Activated T-cell treated with anti-CD3 and anti-CD28 coated beads, Interleukin-2, amount 50 U/mL, for 1 hour (primary cell): Measurements from ENCODE around the gene F5.
"Not testable (repeated sequence)": the region's sequence is repeated elsewhere in the genome, so short reads cannot be mapped to it uniquely, and the experiment has no call there.

Experiments used
- DNase-seq: peaks from one replicate; pipeline ENCODE4 v3.0.0-alpha.2; 2020

The F5 gene

DNA sequence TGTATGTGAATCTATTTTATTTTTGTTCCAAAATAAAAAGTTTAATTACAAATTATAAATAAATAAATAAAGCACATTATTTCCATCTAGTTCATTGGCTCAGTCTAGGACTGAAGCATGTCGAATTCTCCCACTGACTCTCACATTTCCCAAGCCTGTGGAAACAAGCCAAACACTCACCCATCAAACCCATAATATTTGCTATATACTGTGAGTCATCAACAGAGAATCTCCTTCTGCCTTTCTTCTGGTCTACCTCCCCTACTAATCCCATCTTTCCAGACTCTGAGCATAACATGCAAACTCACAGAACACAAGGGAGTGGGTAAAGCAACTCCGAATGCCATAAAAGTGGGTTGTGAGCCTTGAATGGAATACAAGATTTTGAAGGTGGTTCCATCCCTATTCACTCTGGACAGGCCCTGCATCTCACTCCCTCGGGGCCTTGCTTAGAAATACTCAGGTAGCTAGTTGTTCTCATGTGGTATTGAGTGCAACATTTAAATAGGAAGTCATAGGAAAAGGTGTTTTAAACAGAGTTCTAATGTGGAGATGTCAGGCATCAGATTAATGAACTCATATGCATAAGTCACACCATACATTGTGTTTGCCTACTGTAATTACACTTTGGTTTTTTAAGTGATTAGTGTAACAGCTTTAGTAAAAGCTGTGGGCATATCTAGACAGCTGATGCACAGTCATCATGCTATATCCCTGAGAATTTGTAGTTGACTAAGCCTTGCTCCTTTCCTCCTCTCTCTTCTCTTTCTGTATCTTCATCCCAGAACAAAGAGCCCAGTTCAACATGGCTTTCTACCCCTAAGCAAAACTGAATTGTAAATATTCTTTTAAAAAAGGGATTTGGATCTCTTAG is 47.0 kb downstream of the F5 start:
- DNase-seq: no peak

- no peak for DNase-seq
Observed at GRCh38 chr1:169534653-169535052, 51.6 kb downstream of the F5 start.

DNA sequence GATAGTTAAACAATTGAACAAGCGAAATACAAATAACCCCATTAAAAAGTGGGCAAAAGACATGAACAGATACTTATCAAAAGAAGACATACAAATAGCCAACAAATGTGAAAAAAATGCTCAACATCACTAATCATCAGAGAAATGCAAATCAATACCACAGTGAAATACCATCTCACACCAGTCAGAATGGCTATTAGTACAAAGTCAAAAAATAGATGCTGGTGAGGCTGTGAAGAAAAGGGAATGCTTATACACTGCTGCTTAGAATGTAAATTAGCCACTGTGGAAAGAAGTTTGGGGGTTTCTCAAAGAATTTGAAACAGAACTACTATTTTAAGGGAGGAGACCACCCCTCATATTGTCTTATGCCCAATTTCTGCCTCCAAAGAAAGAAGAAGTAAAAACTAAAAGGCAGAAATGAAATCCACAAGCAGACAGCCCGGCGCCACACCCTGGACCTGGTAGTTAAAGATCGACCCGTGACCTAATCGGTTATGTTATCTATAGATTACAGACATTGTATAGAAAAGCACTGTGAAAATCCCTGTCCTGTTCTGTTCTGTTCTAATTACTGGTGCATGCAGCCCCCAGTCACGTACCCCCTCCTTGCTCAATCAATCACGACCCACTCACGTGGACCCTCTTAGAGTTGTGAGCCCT is 52.6 kb downstream of the F5 start:
- DNase-seq: not testable (repeated sequence)

- no peak for DNase-seq
Observed at GRCh38 chr1:169530448-169530847, 55.8 kb downstream of the F5 start.

DNA sequence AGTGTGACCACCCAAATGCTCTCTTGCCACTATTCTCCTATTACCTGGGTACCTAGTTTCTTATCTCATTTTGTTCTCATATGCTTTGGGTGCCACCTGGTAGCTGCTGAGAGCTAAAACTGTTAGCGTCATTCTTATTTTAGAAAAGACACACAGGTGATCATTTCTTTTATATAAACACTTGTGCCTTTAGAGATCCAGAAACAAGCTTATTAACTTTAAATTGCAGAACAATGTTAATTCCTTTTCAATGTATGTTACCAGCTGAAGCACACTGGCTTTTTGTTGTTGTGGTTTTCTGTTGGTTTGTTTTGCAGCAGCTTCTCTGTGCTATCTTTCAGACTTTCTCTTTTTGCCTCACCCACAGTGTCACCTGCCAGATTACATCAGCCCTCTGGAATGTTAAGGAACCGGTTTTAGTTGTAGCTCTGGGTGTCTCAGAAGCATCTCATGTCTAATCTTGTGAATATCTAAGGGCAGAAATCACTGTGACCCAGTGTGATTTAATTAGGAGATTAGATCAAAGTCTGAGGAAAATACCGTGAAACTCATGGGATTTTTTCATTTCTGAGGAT is 57.1 kb downstream of the F5 start:
- DNase-seq: no peak

DNA sequence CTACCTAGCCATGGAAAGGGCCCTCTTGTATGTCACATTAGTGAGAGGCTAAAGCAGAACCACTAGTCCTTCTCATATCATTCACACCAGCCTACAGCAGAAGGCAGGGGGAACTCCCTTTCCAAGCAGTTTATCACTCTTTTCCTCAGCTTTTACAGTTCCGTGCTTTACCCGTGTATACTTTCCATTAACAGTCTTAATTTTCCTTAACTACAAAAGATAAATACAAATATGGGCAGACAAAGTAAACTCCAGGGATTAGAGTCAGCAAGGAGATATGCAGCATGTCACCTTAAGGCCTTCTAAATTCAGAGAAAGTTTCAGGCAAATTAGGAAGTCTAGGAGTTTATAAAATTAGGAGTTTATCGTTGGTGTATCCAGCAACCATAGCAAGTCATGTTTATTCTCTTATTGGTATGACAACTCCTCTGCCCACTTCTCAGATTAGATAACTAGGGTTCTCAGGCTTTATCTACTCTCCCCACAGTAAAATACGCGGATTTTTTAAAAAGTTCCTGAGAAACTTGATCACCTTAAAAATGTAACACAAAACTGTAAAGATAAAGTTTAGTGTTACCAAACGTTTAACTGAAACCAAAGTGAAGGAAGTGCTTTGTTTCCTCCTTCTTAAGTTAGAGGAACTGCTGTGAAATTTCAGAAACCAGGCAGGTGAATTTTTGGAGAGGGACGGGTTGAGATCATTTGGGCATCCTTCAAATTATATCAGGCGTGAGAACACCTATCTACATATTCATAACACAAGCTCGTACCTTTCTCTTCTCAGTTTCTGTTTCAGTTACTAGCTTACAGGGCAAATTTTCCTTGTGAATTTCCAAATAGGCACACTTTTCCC is 57.8 kb downstream of the F5 start:
- DNase-seq: no peak

- DNase-seq: no peak
Observed at GRCh38 chr1:169527451-169528214, 58.6 kb downstream of the F5 start.

DNA sequence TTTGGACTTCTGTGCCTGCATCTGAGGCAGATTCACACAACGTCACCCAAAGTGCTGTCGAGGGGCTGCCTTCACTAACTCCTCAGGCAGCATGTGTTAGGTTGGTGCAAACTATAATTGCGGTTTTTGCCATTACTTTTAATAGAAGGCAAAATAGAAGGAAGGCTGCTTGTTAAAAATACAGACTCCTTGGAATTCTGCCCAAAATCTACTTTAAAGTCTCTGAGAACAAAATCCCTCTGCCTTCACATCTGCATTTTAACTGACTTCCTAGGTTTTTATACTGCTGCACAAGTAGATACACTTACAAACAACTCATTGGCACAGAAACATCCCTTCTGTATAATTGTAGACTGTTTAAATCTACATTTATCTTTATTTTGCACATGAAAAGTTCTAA is 59.3 kb downstream of the F5 start:
- DNase-seq: no peak

DNA sequence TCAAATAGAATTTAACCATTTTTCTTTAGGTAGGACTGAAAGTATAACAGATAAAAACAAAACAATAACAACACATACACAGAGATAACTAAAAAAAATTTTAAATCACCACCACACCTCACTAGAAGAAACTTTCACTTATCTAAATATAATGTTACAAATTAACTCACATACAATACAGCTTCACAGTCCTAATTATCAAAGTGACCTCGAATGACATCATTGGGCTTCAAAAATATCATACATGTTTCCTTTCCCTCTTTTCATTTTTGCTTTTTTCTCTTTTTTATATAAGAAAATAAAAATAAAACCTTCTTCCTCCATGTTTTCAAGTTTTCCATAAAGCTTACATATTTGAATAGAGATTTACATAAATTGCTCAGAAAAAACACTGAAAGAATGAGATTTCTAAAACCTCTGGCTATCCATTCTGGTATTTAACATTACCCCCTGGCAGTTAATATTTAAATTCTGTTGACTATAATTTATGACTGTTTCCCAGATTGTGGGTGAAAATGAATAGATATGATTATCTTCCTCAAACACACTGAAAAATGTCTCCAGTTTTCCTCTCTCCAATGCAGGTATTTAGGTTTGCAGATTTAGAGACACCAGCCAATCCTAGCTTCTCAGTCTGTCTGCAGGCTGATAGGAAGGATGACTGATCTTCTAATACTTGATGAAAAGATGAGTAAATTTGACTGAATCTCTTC is 60.0 kb downstream of the F5 start:
- no peak for DNase-seq

- DNase-seq: no peak
Observed at GRCh38 chr1:169525391-169525790, 60.9 kb downstream of the F5 start.

GRCh38 chr1:169523904-169524303 is 62.4 kb downstream of the F5 start:
- DNase-seq: no peak

DNA sequence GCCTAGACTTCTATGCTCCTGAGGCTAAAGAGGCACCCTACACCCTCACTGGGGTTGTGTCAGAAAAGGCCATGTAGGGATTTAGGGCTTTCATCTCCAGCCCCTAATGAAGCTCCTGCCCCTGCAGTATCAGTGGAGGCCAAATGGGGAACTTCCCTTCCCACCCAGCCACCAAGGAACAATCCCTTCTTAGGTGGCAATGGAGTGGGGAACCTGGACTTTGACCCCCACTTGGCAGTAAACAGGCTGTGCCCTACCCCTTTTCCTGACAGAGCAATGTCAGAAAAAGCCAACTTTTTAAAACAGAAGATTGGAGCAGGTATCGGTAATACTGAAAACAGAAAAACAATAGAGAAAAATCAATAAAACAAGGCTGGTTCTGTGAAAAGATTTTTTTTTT is 65.1 kb downstream of the F5 start:
- DNase-seq: no peak

DNA sequence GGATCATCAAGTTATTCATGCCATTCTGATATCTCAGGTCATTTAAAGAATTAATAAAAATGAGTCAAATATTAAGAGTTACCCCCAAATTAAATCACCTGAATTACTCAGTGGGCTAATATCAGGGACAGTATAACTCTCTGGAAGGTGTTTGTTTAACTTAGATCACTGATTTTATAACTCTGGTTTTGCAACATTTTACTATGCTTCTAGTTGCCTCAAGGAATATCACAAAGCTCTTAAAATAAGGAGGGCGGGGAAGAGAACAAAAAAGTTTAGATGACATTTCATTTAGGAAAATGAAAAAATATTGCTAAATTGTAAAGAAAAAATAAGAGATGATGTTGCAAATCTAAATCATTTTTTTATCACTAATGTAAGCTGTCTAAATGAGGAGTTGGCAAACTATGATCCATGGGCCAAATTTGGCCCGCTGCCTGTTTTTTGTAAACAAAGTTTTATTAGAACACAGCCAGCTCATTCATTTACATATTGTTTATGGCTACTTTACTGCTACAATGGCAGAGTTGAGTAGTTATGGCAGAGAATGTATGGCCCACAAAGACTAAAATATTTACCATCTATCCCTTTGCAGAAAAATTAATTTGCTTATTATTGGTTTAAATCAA is 68.6 kb downstream of the F5 start:
- DNase-seq: no peak

- DNase-seq: no peak
Observed at GRCh38 chr1:169515641-169516040, 70.6 kb downstream of the F5 start.

- DNase-seq: no peak
Observed at GRCh38 chr1:169514566-169515270, 71.6 kb downstream of the F5 start.

- no peak for DNase-seq
Observed at GRCh38 chr1:169513208-169513607, 73.1 kb downstream of the F5 start.

GRCh38 chr1:169511316-169512005 is 74.8 kb downstream of the F5 start:
- no peak for DNase-seq

DNA sequence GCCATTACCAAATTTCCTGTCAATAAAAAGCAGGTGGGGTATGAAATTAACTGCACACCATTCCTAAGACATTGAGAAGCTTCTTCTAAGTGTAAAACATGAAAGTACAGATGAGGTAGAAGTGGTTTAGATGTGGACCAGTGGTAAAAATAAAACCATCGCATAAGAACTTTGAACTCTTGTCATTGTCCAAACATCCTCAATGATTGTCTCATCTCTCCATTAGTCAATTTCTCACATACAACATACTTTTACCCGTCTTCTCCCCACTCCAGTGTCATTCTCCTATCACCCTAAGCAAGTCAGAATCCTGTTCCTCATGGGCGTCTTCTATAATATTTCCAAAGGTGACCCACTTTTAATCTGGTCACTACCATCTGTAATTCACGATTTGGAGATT is 76.2 kb downstream of the F5 start:
- no peak for DNase-seq

DNA sequence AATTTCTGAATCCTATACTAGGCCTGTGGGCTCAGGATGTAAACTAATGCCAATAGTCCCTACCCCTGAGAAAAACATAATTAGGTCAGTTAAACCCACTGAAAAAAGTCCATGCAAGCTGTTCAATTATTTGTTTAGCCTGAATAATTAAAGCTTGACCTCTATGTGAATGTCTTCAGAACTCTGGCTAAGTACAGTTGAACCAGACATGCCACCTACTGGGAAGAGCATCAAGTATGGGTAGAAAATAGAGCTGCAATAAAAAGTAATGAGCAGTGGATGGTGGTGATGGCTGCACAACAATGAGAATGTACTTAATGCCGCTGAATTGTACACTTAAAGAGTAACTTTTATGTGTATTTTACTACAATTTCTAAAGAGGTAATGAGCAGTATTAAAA is 76.9 kb downstream of the F5 start:
- no peak for DNase-seq
